NCI-H2196 treated with DMSO at 0.1 percent for 48 hours (cell line): ENCODE results near the gene CSRP1.

Experiments
- DNase-seq: peaks from one replicate; lab custom pipeline; 2025; ENCODE audit not compliant: unreplicated experiment; lab: John Stamatoyannopoulos, UW

The CSRP1 gene

DNA sequence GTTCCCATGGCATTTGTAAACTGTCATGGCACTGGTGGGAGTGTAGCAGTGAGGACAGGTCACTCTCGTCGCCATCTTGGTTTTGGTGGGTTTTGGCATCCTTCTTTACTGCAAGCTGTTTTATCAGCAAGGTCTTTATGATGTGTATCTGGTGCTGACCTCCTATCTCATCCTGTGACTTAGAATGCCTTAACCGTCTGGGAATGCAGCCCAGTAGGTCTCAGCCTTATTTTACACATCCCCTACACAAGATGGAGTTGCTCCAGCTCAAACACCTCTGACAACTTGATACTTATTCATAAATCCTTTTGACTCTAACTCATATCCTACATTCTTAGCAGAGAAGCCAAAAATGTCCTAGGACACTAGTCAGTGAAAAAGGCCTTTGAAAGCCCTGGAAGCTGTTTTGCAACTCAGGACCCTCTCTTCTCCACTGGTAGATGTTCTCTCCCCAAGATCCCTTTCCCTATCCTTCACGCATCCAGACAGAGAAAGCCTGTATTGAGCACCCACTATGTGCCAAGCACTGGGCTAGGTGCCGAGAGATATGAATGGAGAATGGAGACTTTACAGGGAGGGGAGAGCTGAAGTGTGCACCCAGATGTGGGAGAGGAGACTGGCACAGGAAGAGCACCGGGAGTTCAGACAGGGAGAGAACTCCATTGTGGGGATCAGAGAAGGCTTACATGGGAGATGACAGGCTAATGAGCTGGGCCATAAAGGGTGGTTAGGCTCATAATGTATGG is 6.7 kb upstream of the CSRP1 start:
- DNase-seq, result no peak

DNA sequence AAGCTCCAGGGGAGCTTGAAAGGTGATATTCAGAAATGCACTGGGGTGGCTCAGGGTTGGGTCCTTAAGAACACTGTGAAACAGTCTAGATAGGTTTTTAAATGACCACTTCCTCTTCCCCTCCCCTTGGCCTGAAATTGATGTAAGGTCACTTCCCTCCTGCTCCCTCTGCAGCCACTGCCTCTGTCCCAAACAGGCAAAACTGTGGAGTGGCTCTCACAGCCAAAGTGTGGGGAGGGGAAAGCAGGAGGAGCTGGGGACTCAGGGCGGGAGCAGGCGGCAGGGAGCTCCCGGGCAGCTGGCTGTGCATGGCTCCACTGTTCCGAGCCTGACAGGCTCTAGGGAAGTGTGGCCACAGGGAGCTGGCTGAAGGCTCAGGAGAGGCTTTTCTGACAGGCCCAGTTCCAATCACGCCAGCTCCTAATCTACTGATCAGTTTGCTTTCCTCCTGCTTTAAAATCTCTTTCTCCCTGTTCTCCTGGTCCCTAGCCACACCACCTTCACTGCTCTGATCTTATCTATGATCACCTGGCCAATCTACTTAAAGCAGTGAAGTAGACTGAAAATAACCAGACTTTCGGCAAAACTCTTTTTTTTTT is 5.1 kb upstream of the CSRP1 start:
- no peak for DNase-seq

GRCh38 chr1:201511396-201511940 is 4.5 kb upstream of the CSRP1 start:
- DNase-seq, result no peak

- DNase-seq, result no peak
Measured at GRCh38 chr1:201510734-201511133, 3.8 kb upstream of the CSRP1 start.

DNA sequence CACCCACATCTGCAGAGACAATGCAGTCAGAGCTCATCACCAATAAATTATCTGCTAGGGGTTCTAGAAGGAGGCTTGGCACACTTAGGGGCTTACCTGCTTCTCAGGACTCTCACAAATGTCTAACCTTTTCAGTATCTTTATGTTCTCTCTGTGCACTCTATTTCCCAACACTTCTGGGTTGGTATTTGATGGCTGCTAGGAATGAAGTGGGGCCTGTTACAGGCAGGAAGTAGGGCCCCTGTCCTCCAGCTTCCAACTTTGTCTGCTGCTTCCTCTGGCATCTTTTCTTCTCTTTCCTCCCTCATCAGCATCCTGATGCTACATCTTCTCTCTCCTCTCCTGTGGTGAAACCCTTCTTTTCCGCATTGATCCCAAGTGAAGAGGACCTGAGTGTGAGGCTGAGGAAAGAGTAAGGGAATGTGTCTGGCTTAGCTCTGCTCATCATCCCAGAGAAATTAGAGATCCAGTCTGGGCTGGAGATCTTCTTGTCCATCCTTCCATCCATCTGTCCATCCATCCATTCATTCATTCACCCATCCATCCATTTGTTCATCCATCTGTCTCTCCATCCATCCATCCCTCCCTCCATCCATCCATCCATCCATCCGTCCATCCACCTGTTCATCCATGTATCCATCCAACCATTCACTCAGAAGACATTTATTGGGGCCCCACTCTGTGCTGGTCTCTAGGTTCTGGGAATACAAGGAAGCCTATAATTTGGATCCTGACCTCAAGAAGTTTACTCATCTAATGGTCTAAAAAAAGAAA is 2.9 kb upstream of the CSRP1 start:
- no peak for DNase-seq

DNA sequence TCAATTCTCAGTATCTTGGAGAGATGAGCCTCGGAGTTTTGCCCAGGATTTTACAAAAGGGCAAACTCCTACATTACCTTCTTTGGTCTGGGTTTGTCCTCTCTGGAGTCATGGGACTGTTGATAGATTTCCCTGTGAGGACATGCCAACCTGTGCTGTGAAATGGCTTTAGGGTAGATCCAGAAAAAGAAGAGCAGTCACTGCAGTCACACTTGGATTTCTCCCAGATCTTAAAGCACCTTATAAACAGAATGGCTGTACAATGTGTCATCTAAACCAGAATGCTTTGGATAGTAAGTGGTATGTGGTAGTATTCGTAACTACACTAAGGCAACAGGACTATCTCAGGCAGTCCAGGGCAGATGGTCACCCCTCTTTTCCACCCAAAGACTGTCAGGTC is 1.9 kb upstream of the CSRP1 start:
- DNase-seq, result no peak

GRCh38 chr1:201507360-201507675 is 395 bp upstream of the CSRP1 start:
- DNase-seq, result no peak

GRCh38 chr1:201506092-201506491 is 831 bp downstream of the CSRP1 start:
- DNase-seq, result no peak

DNA sequence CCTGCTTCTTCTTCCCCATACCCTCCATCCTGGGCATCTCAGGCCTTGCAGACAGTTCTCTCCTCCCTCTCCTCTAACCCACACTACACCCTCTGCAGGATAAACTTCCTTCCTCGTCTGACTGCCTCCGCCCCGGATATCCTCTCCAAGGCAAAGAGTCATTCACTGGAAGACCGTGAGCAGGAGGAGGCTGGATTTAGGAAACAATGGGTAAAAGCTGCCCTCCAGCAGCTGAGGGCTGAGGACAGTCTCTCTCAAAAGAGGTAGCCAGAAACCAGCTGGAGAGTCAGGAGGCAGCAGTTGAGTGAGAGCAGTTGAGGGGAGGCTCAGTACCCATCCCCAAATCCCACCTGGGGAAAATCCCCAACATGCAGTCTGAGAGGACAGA is 1.4 kb downstream of the CSRP1 start:
- DNase-seq, result peak; percentile 53

DNA sequence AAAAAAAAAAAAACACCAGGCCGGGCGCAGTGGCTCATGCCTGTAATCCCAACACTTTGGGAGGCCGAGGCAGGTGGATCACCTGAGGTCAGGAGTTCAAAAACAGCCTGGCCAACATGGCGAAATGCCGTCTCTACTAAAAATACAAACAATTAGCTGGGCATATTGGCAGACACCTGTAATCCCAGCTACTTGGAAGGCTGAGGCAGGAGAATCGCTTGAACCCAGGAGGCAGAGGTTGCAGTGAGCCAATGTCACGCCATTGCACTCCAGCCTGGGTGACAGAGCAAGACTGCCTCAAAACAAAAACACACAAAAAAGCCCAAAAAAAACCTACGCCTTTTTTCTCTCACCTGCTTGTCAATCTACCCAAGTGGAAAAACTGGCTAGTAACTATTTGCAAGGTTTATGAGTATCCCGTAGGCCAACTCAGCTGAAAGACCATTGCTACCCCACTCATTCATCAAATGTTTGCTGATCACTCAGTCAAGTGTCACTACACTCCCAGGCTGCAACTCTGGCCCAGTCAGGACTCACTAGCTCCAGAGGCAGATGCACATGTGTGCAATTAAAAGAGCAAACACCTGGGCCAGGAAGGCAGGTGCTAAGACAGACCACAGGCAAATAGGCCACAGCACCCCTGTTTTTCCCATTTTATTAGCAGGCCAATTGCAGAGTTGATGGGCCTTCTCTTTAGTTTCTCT is 2.0 kb downstream of the CSRP1 start:
- peak; percentile 46 for DNase-seq

GRCh38 chr1:201504179-201504631 is 2.7 kb downstream of the CSRP1 start:
- DNase-seq, result no peak

- no peak for DNase-seq
Measured at GRCh38 chr1:201503397-201504176, 3.3 kb downstream of the CSRP1 start.

- DNase-seq, result no peak
Measured at GRCh38 chr1:201502511-201502857, 4.4 kb downstream of the CSRP1 start.

- peak; percentile 91 for DNase-seq
Measured at GRCh38 chr1:201501812-201502510, 5.0 kb downstream of the CSRP1 start.

GRCh38 chr1:201501144-201501543 is 5.8 kb downstream of the CSRP1 start:
- no peak for DNase-seq

GRCh38 chr1:201500670-201501120 is 6.2 kb downstream of the CSRP1 start:
- no peak for DNase-seq

DNA sequence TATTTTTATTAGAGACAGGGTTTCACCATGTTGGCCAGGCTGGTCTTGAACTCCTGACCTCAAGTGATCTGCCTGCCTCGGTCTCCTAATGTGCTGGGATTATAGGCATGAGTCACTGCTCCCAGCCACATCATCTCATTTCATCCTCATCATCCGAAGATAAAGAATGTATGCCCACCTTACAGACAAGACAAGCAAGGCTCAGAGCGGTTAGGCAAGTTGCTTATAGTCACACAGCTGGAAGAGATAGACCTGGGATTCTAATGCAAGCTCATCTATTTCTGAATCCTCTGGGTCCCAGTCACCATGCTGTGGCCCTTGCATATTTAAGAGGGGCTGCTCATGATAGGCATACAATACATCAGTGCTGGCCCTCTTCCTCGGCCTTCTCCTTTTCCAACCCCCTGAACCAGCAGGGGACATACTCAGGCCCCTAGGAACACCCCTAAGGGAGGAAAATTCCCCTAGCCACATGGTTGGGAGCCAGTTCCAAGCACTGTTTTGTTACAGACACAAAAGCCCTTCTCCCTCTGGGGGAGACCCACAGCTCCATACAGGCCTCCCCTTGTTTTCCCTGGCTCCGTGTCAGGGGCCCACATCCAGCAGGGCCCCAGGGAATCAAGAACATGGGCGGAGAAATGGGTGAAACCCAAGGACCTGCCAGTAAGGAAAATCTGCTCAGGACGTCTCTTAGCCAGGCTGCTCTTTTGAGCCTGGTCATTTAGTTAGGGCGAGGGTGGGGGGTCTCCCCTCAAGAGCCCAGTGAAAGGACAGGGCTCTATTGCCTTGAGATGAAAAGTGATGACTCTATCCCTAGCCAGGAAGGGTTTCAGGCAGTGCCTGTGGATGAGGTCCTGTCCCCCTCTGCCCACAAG is 6.9 kb downstream of the CSRP1 start:
- no peak for DNase-seq

DNA sequence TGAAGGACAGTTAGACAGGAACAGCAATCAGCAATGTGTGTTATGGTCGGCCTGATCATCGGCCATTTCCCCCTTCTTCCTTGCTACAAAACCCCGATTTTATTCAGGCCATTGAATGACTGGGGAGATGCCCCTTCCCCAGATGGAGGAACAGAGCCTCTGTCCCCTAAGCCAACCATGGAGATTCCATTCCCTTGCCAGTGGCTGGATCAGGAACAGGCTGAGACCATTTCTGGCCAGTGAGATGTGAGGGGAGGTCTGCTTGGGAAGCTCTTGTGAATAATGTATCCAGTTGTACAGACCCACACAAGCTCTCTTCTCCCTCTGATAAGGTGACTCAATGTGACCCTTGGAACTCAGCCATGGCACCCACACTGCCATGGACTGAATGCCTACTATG is 7.7 kb downstream of the CSRP1 start:
- DNase-seq, result no peak

DNA sequence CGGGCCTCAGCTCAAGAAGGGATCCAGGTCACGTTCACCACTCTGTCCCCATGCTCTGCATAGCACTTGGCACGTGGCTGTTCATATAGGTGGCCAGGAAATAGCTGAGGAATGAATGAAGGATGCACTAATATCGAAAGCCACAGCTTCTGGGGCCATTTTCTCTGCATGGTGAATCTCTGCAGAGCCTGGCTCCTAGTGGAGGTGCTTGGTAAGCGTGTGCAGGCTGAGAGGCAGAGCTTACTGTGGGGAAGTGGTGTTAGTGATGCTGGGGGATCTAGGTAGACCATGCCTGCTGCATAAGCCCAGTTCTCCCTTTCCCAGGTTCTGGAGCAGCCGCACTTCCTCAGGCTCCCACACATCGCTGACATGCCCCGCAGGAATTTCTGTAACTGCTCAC is 8.3 kb downstream of the CSRP1 start:
- DNase-seq, result no peak
